DMS153 treated with DMSO at 0.1 percent for 48 hours (cell line): ENCODE results near the gene PPP6R1.

Experiments
- DNase-seq: peaks from one replicate; lab custom pipeline; 2025; ENCODE audit not compliant: unreplicated experiment; lab: John Stamatoyannopoulos, UW

Gene PPP6R1

DNA sequence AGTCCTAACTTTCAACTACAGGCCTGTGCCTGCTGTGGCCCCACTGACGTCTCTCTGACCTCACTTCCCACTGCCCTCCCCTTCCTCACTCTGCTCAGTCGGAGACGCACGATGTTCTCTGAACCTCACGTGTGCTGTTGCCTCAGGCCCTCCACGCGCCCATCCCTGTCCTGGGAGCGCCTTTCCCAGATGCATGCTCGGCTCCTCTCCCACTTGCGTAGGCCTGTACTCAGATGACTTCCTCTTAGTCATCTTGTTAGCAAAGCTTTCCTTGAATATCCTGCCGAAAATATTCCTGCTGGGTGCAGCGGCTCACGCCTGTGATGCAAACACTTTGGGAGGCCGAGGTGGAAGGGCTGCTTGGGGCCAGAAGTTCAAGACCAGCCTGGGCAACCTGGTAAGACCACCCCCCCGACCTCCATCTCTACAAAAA, 69.4 kb downstream of the PPP6R1 start:
- no peak for DNase-seq

DNA sequence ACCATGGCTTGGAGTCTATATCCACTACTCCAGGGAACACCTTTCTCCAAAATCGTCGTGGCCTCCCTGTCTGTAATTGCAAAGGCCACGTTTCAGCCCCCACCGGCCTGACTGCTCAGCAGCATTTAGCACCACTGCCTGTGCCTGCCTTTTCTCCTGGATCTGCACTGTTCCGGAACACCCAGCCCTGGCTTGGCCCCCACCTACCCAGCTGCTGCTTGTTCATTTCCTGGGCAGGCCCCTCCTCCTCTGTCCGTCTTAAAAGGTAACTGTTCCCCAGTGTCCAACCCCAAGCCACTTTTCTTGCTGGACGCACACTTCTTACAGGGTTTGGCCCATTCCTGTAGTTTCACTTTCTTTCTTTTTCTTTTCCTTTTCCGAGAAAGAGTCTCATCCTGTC, 70.2 kb downstream of the PPP6R1 start:
- no peak for DNase-seq

DNA sequence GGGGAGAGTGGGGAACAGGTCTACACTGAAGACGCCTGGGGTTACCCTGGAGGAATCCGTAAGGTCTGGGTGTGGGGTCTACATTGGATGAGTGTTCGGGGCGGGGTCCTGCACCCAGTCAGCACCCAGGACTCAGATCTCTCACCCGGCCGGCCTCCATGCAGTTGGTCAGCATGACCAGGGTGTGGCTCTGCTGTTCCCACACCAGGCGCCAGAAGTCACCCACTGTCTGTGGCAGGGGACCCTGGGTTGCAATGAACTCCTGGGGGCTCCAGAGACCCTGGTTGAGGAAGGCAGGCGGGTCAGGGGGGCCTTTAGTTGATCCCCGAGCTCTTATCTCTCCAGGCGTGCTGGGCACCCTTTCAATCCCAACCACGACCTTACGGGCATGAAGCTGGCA, 72.7 kb downstream of the PPP6R1 start:
- no peak for DNase-seq

DNA sequence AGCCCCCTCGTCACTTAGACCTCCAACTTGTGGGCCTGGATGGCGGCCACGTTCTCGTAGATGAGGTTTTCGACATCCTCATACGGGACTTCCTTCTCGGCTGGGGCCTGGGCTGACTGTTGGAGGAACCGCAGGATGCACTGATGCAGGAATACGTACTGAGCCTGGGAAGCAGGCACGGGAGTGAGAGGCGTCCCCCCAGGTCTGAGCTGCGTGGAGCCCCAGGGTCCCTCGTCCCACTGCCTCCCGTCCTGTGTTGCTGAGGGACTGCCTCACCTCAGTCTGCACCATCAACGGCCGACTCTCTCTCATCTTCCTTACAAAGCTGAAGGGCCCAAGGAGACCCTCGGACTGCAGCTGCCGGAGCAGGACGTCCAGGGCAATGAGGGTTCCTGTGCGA, 77.1 kb downstream of the PPP6R1 start:
- no peak for DNase-seq
